ENCODE data around the gene EPHA10. TPM values are rescaled to one million over a fixed set of nuclear protein-coding genes. Genes with fewer than 3 reads are reported as not detected.

EPHA10 gene
- total and polyA plus RNA-seq, 11 donors = 0.01 to 0.60 (median 0.12) TPM; not detected in 5

DNA sequence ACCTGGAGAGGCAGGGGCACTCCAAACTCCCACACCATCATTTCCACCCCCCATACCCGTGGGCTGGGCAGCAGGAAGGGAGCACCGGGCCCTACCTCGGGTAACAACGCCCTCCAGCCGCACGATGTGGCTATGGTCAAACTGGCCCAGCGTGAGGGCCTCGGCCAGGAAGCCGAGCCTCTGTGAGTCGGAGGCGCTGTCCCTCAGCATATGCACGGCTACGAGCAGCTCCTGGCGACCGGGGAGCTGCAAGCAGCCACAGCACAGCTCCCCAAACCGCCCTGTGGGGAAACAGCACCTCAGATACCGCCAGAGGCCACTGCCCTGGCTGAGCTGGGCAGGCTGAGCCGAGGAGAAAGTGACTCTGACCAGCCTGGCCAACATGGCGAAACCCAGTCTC is 43.4 kb downstream of the EPHA10 start:
- WGBS, 4 donors = 46 to 61% (median 52%) methylated on average over 2 to 19 of the region's 19 CpGs
- no peak overlapping the region for H3K27ac ChIP-seq
- intact Hi-C loops (cut with DNase I) = no loop called here
- TF ChIP-seq, protein P1, sequence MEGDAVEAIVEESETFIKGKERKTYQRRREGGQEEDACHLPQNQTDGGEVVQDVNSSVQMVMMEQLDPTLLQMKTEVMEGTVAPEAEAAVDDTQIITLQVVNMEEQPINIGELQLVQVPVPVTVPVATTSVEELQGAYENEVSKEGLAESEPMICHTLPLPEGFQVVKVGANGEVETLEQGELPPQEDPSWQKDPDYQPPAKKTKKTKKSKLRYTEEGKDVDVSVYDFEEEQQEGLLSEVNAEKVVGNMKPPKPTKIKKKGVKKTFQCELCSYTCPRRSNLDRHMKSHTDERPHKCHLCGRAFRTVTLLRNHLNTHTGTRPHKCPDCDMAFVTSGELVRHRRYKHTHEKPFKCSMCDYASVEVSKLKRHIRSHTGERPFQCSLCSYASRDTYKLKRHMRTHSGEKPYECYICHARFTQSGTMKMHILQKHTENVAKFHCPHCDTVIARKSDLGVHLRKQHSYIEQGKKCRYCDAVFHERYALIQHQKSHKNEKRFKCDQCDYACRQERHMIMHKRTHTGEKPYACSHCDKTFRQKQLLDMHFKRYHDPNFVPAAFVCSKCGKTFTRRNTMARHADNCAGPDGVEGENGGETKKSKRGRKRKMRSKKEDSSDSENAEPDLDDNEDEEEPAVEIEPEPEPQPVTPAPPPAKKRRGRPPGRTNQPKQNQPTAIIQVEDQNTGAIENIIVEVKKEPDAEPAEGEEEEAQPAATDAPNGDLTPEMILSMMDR (IDR thresholded peaks at IDR 0.05) = no peak
- no peak for TF ChIP-seq POLR2A (IDR thresholded peaks at IDR 0.05)
- peaks cover 0 to 21% (median 2%) of the 10 kb centered on the region in 9 donors for H3K27me3 ChIP-seq
- H3K9me3 ChIP-seq = no peaks in the 10 kb centered on the region
- DNase-seq = no peak
- H3K4me3 ChIP-seq = no peak overlapping the region
- no peaks in the 10 kb centered on the region for H3K36me3 ChIP-seq
- ATAC-seq = no peak
- peaks cover 0 to 6% (median 0%) of the 10 kb centered on the region in 12 donors for H3K4me1 ChIP-seq

GRCh38 chr1:37720231-37721130 is 44.4 kb downstream of the EPHA10 start:
- intact Hi-C loops (cut with DNase I) = no loop called here
- Histone ChIP-seq H3K36me3 (no peaks in the 10 kb centered on the region), H3K27ac (no peak overlapping the region), H3K4me1 (peaks cover 0 to 6% (median 0%) of the 10 kb centered on the region in 12 donors), H3K4me3 (no peak overlapping the region), H3K27me3 (peaks cover 0 to 19% (median 0%) of the 10 kb centered on the region in 9 donors), H3K9me3 (no peaks in the 10 kb centered on the region)
- ATAC-seq (no peak), DNase-seq (no peak)
- TF ChIP-seq, protein P1 (IDR thresholded peaks at IDR 0.05) = no peak
- no peak for TF ChIP-seq POLR2A (IDR thresholded peaks at IDR 0.05)
- WGBS, 4 donors = 82 to 84% (median 82%) methylated on average over 13 to 22 of the region's 22 CpGs

GRCh38 chr1:37719572-37720195 is 45.2 kb downstream of the EPHA10 start:
- ATAC-seq (peak in 1 of 4 donors; percentile 56), DNase-seq (no peak)
- H3K9me3 ChIP-seq = no peaks in the 10 kb centered on the region
- no peaks in the 10 kb centered on the region for H3K36me3 ChIP-seq
- TF ChIP-seq, protein P1 (IDR thresholded peaks at IDR 0.05) = no peak
- TF ChIP-seq POLR2A (IDR thresholded peaks at IDR 0.05) = no peak
- peaks cover 0 to 6% (median 0%) of the 10 kb centered on the region in 12 donors for H3K4me1 ChIP-seq
- H3K4me3 ChIP-seq = no peak overlapping the region
- H3K27me3 ChIP-seq = peaks cover 0 to 15% (median 0%) of the 10 kb centered on the region in 9 donors
- intact Hi-C loops (cut with DNase I) = no loop called here
- WGBS, 4 donors = 59 to 74% (median 70%) methylated on average over 5 to 13 of the region's 13 CpGs
- H3K27ac ChIP-seq = no peak overlapping the region
